ENCODE data around the gene EEFSEC. TPM values are rescaled to one million over a fixed set of nuclear protein-coding genes. Genes with fewer than 3 reads are reported as not detected.
A peak's percentile ranks its signal among the peaks of the same experiment; 100 is the strongest.

The EEFSEC gene
- total and polyA plus RNA-seq, 12 donors: 5.5 to 15.6 (median 10.4) TPM

DNA sequence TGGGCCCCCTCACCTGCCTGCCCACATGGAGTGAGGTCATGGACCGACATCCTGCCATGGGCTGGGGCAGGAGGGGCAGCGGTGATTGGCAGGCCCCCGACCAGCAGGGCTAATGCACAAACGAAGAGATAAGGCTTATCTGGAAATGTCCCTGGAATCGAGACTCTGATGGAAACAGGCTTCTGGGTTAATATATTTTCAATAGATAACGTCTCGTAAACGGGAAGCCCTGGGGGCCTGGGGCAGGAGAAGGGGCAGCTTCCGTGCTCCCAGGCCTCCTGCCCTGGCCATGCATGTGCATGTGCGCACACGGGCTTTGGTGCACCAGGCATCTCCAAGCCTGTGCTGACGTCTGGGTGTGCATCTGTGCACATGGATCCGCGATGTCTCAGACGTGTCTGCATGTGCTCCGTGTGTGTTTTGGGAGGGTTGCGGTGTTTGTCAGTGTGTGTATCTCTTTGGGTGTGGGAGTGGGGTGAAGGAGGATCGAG, 258.3 kb downstream of the EEFSEC start:
- intact Hi-C loops (cut with DNase I): no loop called here
- no peaks in the 10 kb centered on the region for H3K27me3 ChIP-seq
- no peak for TF ChIP-seq POLR2A (IDR thresholded peaks at IDR 0.05)
- TF ChIP-seq, protein P1, sequence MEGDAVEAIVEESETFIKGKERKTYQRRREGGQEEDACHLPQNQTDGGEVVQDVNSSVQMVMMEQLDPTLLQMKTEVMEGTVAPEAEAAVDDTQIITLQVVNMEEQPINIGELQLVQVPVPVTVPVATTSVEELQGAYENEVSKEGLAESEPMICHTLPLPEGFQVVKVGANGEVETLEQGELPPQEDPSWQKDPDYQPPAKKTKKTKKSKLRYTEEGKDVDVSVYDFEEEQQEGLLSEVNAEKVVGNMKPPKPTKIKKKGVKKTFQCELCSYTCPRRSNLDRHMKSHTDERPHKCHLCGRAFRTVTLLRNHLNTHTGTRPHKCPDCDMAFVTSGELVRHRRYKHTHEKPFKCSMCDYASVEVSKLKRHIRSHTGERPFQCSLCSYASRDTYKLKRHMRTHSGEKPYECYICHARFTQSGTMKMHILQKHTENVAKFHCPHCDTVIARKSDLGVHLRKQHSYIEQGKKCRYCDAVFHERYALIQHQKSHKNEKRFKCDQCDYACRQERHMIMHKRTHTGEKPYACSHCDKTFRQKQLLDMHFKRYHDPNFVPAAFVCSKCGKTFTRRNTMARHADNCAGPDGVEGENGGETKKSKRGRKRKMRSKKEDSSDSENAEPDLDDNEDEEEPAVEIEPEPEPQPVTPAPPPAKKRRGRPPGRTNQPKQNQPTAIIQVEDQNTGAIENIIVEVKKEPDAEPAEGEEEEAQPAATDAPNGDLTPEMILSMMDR (IDR thresholded peaks at IDR 0.05): no peak
- H3K9me3 ChIP-seq (replicated peaks in 1 of 3): no peaks in the 10 kb centered on the region
- no peaks in the 10 kb centered on the region for H3K36me3 ChIP-seq (replicated peaks in 1 of 2)
- H3K4me3 ChIP-seq: no peak overlapping the region
- WGBS, 4 donors: 62 to 74% (median 71%) methylated on average over 12 to 18 of the region's 18 CpGs
- no peak overlapping the region for H3K27ac ChIP-seq
- peaks cover 0 to 14% of the 10 kb centered on the region in 2 donors for H3K4me1 ChIP-seq (replicated peaks in 1 of 2)
- DNase-seq: peak in 1 of 7 donors; percentile 66

DNA sequence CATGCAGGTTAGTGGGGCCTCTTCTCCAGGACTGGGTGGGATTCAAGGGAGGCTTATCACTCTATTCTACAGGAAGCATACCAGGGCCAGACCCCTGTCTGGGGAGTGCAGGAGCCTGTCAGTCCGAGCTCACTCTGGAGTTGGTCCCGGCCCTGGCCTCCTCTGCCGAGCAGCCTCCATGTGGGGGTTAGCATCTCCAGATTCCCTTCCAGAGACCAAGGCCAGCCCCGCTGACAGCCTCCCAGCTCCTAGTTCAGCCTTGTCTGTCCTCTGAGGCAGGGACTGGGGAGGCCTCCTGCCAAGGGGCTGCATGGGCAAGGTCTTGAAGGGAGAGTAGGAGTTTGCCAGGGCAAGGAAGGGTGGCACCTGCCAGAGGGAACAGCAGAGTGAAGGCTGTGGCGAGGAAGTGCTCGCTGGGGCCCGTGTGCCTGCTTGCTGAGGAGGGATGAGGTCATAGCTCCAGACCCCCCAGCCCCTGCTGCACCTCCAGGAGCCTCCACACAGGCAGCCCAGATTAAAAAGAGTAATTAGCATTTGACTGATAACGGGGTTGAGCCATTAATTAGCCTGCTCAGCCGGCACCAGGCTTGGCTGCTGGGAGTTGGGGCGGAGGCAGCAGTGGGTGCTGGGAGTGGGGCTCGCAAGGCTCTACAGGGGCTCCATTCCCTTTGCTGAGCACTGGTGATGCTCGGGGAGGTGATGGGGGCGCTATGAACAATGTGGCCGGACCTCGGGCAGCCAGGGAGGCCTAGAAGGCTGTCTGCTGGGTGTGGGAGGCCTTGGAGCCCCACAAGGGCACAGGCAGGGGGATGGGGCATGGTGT, 259.1 kb downstream of the EEFSEC start:
- WGBS, 4 donors: 89 to 93% (median 92%) methylated on average over 7 to 15 of the region's 15 CpGs
- intact Hi-C loops (cut with DNase I): no loop called here
- H3K36me3 ChIP-seq (replicated peaks in 1 of 2): no peaks in the 10 kb centered on the region

DNA sequence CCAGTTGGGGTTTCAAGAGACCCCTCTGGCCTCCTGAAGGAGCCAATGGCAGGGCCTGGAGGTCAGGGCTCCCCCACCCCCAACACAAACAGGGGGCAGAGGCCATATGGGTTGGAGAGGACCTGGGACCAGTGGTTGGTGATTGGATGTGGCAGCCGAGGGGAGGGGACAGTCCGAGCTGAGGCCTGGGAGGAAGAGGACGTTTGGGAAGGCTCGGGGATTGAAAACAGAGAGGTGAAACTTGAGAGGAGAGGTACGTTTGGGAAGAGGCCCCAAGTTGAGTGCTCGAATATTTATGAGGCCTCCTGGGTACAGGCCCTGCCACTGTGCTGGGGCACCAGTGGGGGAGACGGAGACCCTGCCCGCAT, 259.7 kb downstream of the EEFSEC start:
- Histone ChIP-seq H3K4me1 (replicated peaks in 1 of 2) (peaks cover 0 to 14% of the 10 kb centered on the region in 2 donors), H3K27me3 (no peaks in the 10 kb centered on the region), H3K36me3 (replicated peaks in 1 of 2) (no peaks in the 10 kb centered on the region), H3K9me3 (replicated peaks in 1 of 3) (no peaks in the 10 kb centered on the region), H3K4me3 (no peak overlapping the region), H3K27ac (no peak overlapping the region)
- 88 to 95% (median 92%) methylated on average over 8 of the region's 8 CpGs for WGBS, 4 donors
- TF ChIP-seq, protein P1 (IDR thresholded peaks at IDR 0.05): no peak
- TF ChIP-seq POLR2A (IDR thresholded peaks at IDR 0.05): no peak
- intact Hi-C loops (cut with DNase I): no loop called here
- DNase-seq: no peak

More for the DNA sequence above, 259.1 kb downstream of the EEFSEC start:
- Histone ChIP-seq H3K4me3 (no peak overlapping the region), H3K4me1 (replicated peaks in 1 of 2) (peaks cover 0 to 14% of the 10 kb centered on the region in 2 donors), H3K9me3 (replicated peaks in 1 of 3) (no peaks in the 10 kb centered on the region), H3K27me3 (no peaks in the 10 kb centered on the region), H3K27ac (no peak overlapping the region)
- DNase-seq: no peak
- TF ChIP-seq POLR2A (IDR thresholded peaks at IDR 0.05): no peak
- TF ChIP-seq, protein P1 (IDR thresholded peaks at IDR 0.05): no peak

DNA sequence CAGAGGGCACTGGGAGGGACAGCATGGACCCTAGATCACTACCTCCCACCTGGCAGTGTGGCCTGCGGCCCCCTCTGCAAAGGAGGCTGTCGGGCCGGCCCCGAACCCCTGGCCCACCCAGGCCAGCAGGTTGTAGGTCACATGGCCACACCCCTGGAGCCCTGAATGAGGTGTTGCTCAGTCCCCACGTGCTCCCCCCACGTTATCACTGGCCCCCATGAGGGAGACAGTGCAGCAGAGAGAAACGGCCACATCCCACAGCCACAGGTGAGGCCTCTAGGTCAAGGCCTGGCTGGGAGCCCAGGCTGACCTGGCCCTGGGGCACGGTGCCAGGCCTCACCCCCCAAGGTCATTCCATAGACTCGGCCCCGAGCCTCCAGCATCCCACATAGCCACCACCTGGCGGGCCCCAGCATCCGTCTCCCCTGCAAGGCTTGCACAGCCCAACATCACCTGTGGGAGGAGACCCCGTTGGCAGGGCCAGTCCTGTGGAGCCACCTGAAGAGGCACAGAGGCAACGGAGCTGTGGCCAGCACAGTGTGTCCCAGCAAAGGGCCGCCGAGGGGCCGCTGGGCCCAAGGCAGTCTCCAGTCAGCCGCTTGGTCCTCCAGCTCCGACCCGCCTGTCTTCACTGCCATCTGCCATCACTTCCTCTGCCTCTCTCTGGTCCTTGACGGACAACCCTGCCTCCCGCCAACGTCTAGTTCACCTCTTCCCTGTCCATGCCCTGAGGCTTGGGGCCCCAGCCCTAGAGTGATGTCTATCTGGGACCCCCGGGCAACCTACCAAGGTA, 260.3 kb downstream of the EEFSEC start:
- H3K9me3 ChIP-seq (replicated peaks in 1 of 3): no peaks in the 10 kb centered on the region
- intact Hi-C loops (cut with DNase I): no loop called here
- no peak for DNase-seq
- peaks cover 0 to 14% of the 10 kb centered on the region in 2 donors for H3K4me1 ChIP-seq (replicated peaks in 1 of 2)
- H3K27me3 ChIP-seq: no peaks in the 10 kb centered on the region
- 79 to 97% (median 85%) methylated on average over 11 to 24 of the region's 24 CpGs for WGBS, 4 donors
- no peak overlapping the region for H3K27ac ChIP-seq
- no peaks in the 10 kb centered on the region for H3K36me3 ChIP-seq (replicated peaks in 1 of 2)
- TF ChIP-seq POLR2A (IDR thresholded peaks at IDR 0.05): no peak
- TF ChIP-seq, protein P1 (IDR thresholded peaks at IDR 0.05): no peak
- H3K4me3 ChIP-seq: no peak overlapping the region

Measured in adrenal gland (tissue), 12 donors.